Fibroblast of mammary gland (primary cell): ENCODE results near the gene DBR1.

Source experiments
- DNase-seq: peaks from one replicate; pipeline ENCODE4 v3.0.0-alpha.2; 2010; ENCODE audit warnings: low read depth
- H3K4me3 ChIP-seq: 2 replicates; pipeline ENCODE4 v1.5.1; 2011; ENCODE audit warnings: low read depth, mild to moderate bottlenecking, low read length, moderate library complexity; ENCODE audit not compliant: control insufficient read depth
- TF ChIP-seq, protein P1 (sequence below): conservative IDR thresholded peaks from 2 replicates; pipeline ENCODE4 v1.5.1; 2011; ENCODE audit warnings: low read depth, low read length, inconsistent platforms; ENCODE audit not compliant: control insufficient read depth, insufficient read depth

DBR1 gene

GRCh38 chr3:138118612-138119422, 55.9 kb downstream of the DBR1 start:
- H3K4me3 ChIP-seq, result no peak overlapping the region
- TF ChIP-seq, protein P1, sequence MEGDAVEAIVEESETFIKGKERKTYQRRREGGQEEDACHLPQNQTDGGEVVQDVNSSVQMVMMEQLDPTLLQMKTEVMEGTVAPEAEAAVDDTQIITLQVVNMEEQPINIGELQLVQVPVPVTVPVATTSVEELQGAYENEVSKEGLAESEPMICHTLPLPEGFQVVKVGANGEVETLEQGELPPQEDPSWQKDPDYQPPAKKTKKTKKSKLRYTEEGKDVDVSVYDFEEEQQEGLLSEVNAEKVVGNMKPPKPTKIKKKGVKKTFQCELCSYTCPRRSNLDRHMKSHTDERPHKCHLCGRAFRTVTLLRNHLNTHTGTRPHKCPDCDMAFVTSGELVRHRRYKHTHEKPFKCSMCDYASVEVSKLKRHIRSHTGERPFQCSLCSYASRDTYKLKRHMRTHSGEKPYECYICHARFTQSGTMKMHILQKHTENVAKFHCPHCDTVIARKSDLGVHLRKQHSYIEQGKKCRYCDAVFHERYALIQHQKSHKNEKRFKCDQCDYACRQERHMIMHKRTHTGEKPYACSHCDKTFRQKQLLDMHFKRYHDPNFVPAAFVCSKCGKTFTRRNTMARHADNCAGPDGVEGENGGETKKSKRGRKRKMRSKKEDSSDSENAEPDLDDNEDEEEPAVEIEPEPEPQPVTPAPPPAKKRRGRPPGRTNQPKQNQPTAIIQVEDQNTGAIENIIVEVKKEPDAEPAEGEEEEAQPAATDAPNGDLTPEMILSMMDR, result peak; percentile 97
- DNase-seq, result peak; percentile 75

DNA sequence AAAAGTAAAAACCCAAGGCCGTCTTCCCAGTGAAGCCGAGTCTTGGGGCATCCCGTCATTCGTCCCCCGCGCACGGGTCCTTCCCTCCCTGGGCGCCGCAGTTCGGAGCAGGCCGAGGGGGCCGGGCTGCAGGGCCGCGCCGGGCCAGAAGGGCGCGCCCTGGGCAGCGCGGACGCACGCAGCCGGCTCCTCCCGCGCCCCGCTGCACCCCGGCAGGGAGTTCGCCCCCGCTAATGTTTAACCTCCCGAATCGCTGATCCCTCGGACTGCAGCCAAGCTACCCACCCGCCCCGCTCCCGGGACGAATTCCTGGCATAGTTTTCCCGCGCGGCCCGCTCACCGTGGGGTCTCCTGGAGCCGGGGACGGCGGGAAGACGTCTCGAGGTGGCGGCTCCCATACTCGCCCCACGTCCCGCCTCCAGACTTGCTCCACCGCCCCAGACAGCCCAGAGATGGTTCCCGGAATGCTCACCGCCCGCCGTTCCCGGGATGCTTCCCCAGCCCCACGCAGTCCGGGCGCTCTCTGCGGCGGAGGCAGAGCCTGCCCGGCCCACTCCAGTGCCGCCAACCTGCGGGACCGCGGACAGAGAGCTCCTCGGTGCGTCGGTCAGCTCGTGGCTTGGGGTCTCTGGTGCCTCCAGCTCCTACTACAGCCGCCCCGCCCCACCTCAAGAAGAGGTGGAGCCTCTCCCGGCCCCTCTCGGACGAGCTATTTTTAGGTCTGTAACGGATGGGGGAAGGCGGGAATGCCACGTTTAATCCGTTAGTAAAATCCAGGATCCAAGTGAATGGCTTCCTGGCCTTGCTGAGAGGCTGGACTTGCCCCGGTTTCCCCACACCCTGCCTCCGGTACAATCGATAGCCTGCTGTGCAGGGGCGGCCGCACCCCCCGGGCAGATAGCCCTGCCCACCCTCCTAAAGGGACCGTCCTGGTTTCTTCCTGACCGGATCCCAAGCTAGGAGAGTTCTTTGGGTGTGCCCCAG, 59.4 kb downstream of the DBR1 start, which contains the start of gene DZIP1L:
Gene DZIP1L, minus strand, starts transcription at position 621 of the 984 bp plus-strand sequence. CDS start 11,637 bp downstream, outside the sequence.
- peak; percentile 68 for DNase-seq
- TF ChIP-seq, protein P1, result no peak

DNA sequence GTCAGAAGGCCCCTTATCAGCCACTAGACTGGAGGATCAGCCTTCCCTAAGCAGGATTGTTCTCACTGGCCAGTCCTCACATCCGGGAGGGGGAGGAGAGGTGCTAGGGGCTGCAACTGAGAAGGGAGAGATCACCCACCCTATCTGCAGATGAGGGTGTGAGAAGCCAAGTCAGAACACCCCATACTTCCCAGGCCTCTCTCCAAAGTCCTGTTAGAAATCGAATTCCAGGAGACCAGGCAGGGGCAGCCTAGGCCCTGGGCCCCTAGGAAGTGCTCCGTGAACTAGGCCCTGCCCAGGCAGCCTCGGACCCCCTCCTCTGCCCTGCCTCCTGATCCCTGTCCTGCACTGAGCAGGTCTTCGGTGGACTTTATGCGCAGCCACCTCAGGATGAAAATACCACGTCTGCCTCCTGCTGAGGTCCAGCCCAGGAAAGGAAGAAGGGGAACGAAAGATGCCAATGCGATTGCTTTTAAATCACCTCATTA, 60.2 kb downstream of the DBR1 start:
- DNase-seq, result peak; percentile 28
- TF ChIP-seq, protein P1, result no peak
- peak overlapping the region; percentile 90 for H3K4me3 ChIP-seq

More for the DNA sequence above, 59.4 kb downstream of the DBR1 start, which contains the start of gene DZIP1L:
- H3K4me3 ChIP-seq, result peak within 1 kb of the TSS; percentile 90

GRCh38 chr3:138113326-138113725, 61.4 kb downstream of the DBR1 start:
- DNase-seq, result no peak

GRCh38 chr3:138112362-138112761, 62.4 kb downstream of the DBR1 start:
- peak; percentile 49 for DNase-seq
- H3K4me3 ChIP-seq, result no peak overlapping the region
- TF ChIP-seq, protein P1, result no peak

More at GRCh38 chr3:138113326-138113725, 61.4 kb downstream of the DBR1 start:
- H3K4me3 ChIP-seq, result no peak overlapping the region
- TF ChIP-seq, protein P1, result no peak
